K562 (cell line): ENCODE results near the gene FBP1.

ENCODE experiments used
- KDM5B ChIP-seq: fragments of 200-600 bp; sonication (generic); IDR thresholded peaks from 2 replicates; pipeline ENCODE4 v1.6.1; 2012; ENCODE audit warnings: low read depth, mild to moderate bottlenecking, moderate library complexity, low read length, control low read depth, inconsistent platforms; ENCODE audit not compliant: insufficient replicate concordance
- SMC3 ChIP-seq: conservative IDR thresholded peaks from 2 replicates; pipeline ENCODE4 v1.6.1; 2011; ENCODE audit warnings: low read depth, low read length, improper control_type of control experiment; ENCODE audit not compliant: insufficient read depth
- TAF1 ChIP-seq: IDR thresholded peaks from 2 replicates; pipeline ENCODE4 v1.6.1; 2011; ENCODE audit warnings: mild to moderate bottlenecking, low read length, moderate library complexity; ENCODE audit not compliant: insufficient read depth, control insufficient read depth, severe bottlenecking; ENCODE audit errors: extremely low read depth
- USF1 ChIP-seq: sonication (generic); formaldehyde crosslinking; IDR thresholded peaks from 2 replicates; pipeline ENCODE4 v1.9.0; 2022; ENCODE audit warnings: mild to moderate bottlenecking, missing genetic modification reagents
- ZNF561 ChIP-seq: fragments of 450-650 bp; formaldehyde crosslinking; conservative IDR thresholded peaks from 2 replicates; pipeline ENCODE4 v1.4.0; 2020; ENCODE audit warnings: mild to moderate bottlenecking, moderate library complexity

DNA sequence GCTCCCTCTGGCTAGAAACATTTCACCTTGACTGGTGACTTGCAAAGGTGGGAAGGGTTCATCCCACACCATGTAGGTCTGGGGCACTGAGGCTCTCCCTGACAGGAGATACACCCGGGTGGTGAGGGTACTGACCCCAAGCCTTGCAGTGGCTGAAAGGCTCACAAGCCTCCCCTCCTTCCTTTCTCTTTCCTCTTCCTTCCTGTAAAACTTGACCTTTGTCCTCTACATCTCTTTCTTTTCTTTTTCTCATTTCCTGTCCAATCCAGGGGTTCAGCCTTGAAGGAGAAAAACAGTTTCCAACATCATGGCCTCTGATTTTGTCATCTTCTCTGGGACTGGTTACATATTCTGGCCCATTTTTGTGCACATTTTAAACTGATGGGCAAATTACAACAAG, 62.3 kb downstream of the FBP1 start:
- TF ChIP-seq KDM5B: no peak
- no peak for TF ChIP-seq SMC3
- no peak for TF ChIP-seq USF1 (CRISPR knock-in tag)
- no peak for TF ChIP-seq ZNF561 (CRISPR knock-in tag)
- TF ChIP-seq TAF1: no peak
